ENCODE results near the gene MAP7D3. TPM values are rescaled to one million over a fixed set of nuclear protein-coding genes. Genes with fewer than 3 reads are reported as not detected.

MAP7D3 gene
- total and polyA plus RNA-seq, 2 of the 8 experiments (the other 6 are each of a cell fraction or from before 2014, with no cell fraction given), result 4.8 to 19.6 TPM

GRCh38 chrX:136199365-136199764 is 51.8 kb downstream of the MAP7D3 start:
- H3K27me3 ChIP-seq (replicated peaks in 1 of 4; ENCODE audit: control insufficient read depth in 3 of 4, extremely low read depth in 1 of 4, insufficient read depth in 3 of 4, low read length in 3 of 4), result no peaks in the 10 kb centered on the region
- no peaks in the 10 kb centered on the region for H3K36me3 ChIP-seq (ENCODE audit: control insufficient read depth in 2 of 4, insufficient read depth in 4 of 4, low read length in 3 of 4)
- POLR2A ChIA-PET (ENCODE audit: partially characterized antibody), result no interaction called here

More at GRCh38 chrX:136199365-136199764, 51.8 kb downstream of the MAP7D3 start:
- CTCF ChIA-PET (ENCODE audit: partially characterized antibody), result interaction anchor here (0.5 to 1.9 kb wide), 4 partner anchors 9 to 433 kb away, joined by 3 to 4 read pairs (median 4); no protein-coding TSS in a partner anchor
- no peaks in the 10 kb centered on the region for H4K20me1 ChIP-seq (replicated peaks in 1 of 2; ENCODE audit: control insufficient read depth in 1 of 2, insufficient read depth in 2 of 2, low read length in 2 of 2)
- H2AK5ac ChIP-seq (ENCODE audit: low read depth, low read length), result no peak overlapping the region
- 0 out of 4 replicates have a peak overlapping the region, but pooled peaks of 1 of the 2 experiments have one; percentile 7 for H3K4me2 ChIP-seq (ENCODE audit: insufficient read depth in 1 of 2, low read depth in 2 of 2, low read length in 2 of 2)
- TF ChIP-seq NANOG (IDR thresholded peaks at IDR 0.05; ENCODE audit: insufficient read depth, low read depth, low read length, poor library complexity, severe bottlenecking) (no peak), CTCF (IDR thresholded peaks at IDR 0.05; ENCODE audit: control extremely low read depth in 1 of 3, insufficient read depth in 1 of 3, low read depth in 1 of 3, low read length in 3 of 3) (no peak), TEAD4 (IDR thresholded peaks at IDR 0.05; ENCODE audit: low read depth, low read length) (no peak), FOSL1 (IDR thresholded peaks at IDR 0.05; ENCODE audit: insufficient read depth, low read depth, low read length) (no peak), RFX5 (IDR thresholded peaks at IDR 0.05; ENCODE audit: borderline replicate concordance, low read depth, low read length) (no peak), KDM1A (IDR thresholded peaks at IDR 0.05; ENCODE audit: borderline replicate concordance, low read length) (no peak), SIN3A (conservative IDR thresholded peaks at IDR 0.05 in 1 of 2, IDR thresholded peaks at IDR 0.05 in 1 of 2; ENCODE audit: low read depth in 1 of 2, low read length in 2 of 2) (no peak)
- H2BK15ac ChIP-seq (ENCODE audit: low read length), result no peak overlapping the region
- no peak for DNase-seq (ENCODE audit: low read depth in 1 of 2, low spot score in 2 of 2)
- H2BK5ac ChIP-seq (ENCODE audit: low read depth, low read length), result no peak overlapping the region
- H2BK20ac ChIP-seq (ENCODE audit: low read length), result no peak overlapping the region
- WGBS, 2 experiments (ENCODE audit: extremely low coverage in 1 of 2, insufficient coverage in 1 of 2, insufficient read length in 1 of 2, insufficient replicate concordance in 2 of 2, low coverage in 1 of 2, low lambda C conversion rate in 2 of 2, missing lambda C conversion rate in 1 of 2), result 54% methylated on average over 4 of the region's 4 CpGs; no CpG with 5 or more reads in 1 of the 2 experiments
- no peak overlapping the region for H3K9ac ChIP-seq (replicated peaks in 1 of 4; ENCODE audit: extremely low read depth in 1 of 4, low read depth in 3 of 4, low read length in 3 of 4)
- H4K8ac ChIP-seq (ENCODE audit: extremely low read depth, insufficient read depth, low read length), result no peak overlapping the region
- H3K23me2 ChIP-seq (ENCODE audit: low read depth, low read length), result no peaks in the 10 kb centered on the region
- H3K56ac ChIP-seq (replicated peaks; ENCODE audit: insufficient read length, low read depth, low read length), result no peak overlapping the region
- no peak overlapping the region for H3K23ac ChIP-seq (ENCODE audit: insufficient read length)
- no peak overlapping the region for H4K5ac ChIP-seq (ENCODE audit: insufficient read length, low read depth, low read length)
- H4K91ac ChIP-seq (replicated peaks; ENCODE audit: insufficient read length, low read length), result no peak overlapping the region
- no peaks in the 10 kb centered on the region for H3K79me1 ChIP-seq (ENCODE audit: low read depth, low read length)
- no peak overlapping the region for H2BK12ac ChIP-seq (ENCODE audit: low read depth, low read length)
- FAIRE-seq, result peak; percentile 19
- no peak overlapping the region for H2BK120ac ChIP-seq (replicated peaks; ENCODE audit: low read depth, low read length)
- no peak overlapping the region for H3K27ac ChIP-seq (ENCODE audit: low read depth, low read length)
- H3K18ac ChIP-seq (ENCODE audit: extremely low read depth, low read length), result no peak overlapping the region
- H3K9me3 ChIP-seq (ENCODE audit: insufficient read depth in 2 of 2, low read depth in 1 of 2, low read length in 1 of 2), result no peaks in the 10 kb centered on the region
- no peak overlapping the region for H2AFZ ChIP-seq (ENCODE audit: low read length)
- peaks cover 0 to 2% (median 0%) of the 10 kb centered on the region in 4 experiments; a peak in 1 of 7 replicates for H3K4me1 ChIP-seq (replicated peaks in 1 of 4; ENCODE audit: control insufficient read depth in 3 of 4, insufficient read depth in 4 of 4, low read length in 3 of 4)
- no peak overlapping the region for H3K4me3 ChIP-seq (ENCODE audit: extremely low read depth in 1 of 4, insufficient read depth in 2 of 4, low read depth in 3 of 4, low read length in 4 of 4)
- H3K14ac ChIP-seq (ENCODE audit: insufficient read length), result no peak overlapping the region
- H3K79me2 ChIP-seq (ENCODE audit: control insufficient read depth in 1 of 2, insufficient read depth in 2 of 2, low read length in 2 of 2), result no peaks in the 10 kb centered on the region
- H3K4ac ChIP-seq (replicated peaks; ENCODE audit: insufficient read length, low read depth, low read length), result no peak overlapping the region
